ENCODE data around the gene CTU1.

DNA sequence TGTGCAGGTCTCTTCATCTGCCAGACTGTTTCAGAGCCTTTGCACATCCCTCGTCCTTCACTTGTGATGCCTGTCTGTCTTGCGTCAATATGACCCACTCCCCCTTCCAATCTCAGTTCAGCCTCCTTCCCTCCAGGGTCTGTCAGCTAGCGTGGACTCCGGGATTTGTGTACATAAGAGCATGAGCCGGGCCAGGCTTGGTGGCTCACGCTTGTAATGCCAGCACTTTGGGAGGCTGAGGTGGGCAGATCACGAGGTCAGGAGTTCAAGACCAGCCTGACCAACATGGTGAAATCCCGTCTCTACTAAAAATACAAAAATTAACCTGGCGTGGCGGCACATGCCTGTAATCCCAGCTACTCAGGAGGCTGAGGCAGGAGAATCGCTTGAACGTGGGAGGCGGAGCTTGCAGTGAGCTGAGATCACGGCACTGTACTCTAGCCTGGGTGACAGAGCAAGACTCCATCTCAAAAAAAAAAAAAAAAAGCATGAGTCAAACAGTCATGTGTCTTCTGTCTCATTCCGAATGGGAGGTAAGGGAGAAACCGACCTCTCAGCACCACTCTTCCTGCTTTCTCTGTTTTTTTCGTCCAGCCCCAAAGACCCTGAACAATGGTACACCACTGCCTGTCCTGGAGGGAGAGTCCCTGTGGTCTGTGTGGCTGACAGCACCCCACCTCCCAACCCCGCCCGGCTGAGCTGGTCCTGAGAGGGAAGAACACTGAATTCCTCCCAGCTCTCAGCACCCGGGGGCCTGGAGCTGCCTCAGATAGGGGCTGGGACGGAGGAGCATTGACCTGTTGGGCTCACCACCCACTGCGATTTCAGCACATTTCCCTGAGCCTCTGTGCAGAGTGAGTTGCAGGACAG lies 14.1 kb upstream of the CTU1 start:
- no peak for TF ChIP-seq ZNF274 (IDR thresholded peaks at IDR 0.05; ENCODE audit: low read depth, low read length)
- TF ChIP-seq SUZ12 (IDR thresholded peaks at IDR 0.05; ENCODE audit: extremely low read depth, insufficient read depth, insufficient read length) = no peak
- TF ChIP-seq YY1 (IDR thresholded peaks at IDR 0.05; ENCODE audit: insufficient read depth, insufficient read length) = no peak
